HCT116 (cell line): Measurements from ENCODE around the gene SASS6. TPM values are rescaled to one million over a fixed set of nuclear protein-coding genes. Genes with fewer than 3 reads are reported as not detected.

Experiments
- ATAC-seq: fragments of 200-7000 bp; cut with Tn5 transposase; 2 replicates; pipeline ENCODE4 v1.9.1; 2020; ENCODE audit warnings: mild to moderate bottlenecking, moderate library complexity
- Bru-seq: library from RNA; stranded (reverse); fragments of 400-500 nt; gene quantifications from one replicate; lab custom pipeline; 2021; lab: Mats Ljungman, UMichigan
- BruChase-seq, 2 experiments: library from RNA; stranded (reverse); fragments of 400-500 nt; gene quantifications; one replicate each; lab custom pipeline; 2021; lab: Mats Ljungman, UMichigan
- BruUV-seq: library from RNA; stranded (reverse); fragments of 400-500 nt; replicated peaks from 2 replicates; lab custom pipeline; 2021; lab: Mats Ljungman, UMichigan
- CTCF ChIA-PET: fragments of 300-600 bp; sonication (Branson Sonifier 250); formaldehyde crosslinking; loops from one replicate; lab custom pipeline; 2021; ENCODE audit warnings: antibody characterized with exemption; lab: Charles Lee
- POLR2A ChIA-PET: fragments of 300-600, 350-600 bp; sonication (Branson Sonifier 250); formaldehyde crosslinking; loops from one replicate; lab custom pipeline; 2021; ENCODE audit warnings: antibody characterized with exemption; lab: Charles Lee
- RAD21 ChIA-PET, 2 experiments: fragments of 300-600 bp; sonication (Branson Sonifier 250); formaldehyde crosslinking; loops; one replicate each; lab custom pipeline; 2023; ENCODE audit warnings: low total read pairs in 2 of 2; ENCODE audit not compliant: uncharacterized antibody in 2 of 2, unreplicated experiment in 2 of 2, low non-redundant PET in 1 of 2; lab: Charles Lee
- DNase-seq: peaks from one replicate; pipeline ENCODE4 v3.0.0-alpha.2; 2010; ENCODE audit warnings: low read depth, low spot score
- H2AFZ ChIP-seq: fragments of 200-600 bp; shearing (Covaris generic), sonication (generic); 2 replicates; pipeline ENCODE4 v1.6.1; 2017; ENCODE audit warnings: low read depth, mixed run types, mixed read lengths, antibody characterized with exemption, low read length; ENCODE audit not compliant: poor library complexity, severe bottlenecking
- H3K27ac ChIP-seq: 2 replicates; pipeline ENCODE4 v1.5.1; 2012; ENCODE audit warnings: low read depth, low read length
- H3K27me3 ChIP-seq: fragments of 200-600 bp; sonication (generic); 2 replicates; pipeline ENCODE4 v1.6.1; 2016; ENCODE audit warnings: mixed run types, low read length, mixed read lengths; ENCODE audit not compliant: insufficient read depth
- H3K36me3 ChIP-seq, 2 experiments: fragments of 200-500 bp in 1 of 2; fragments of 200-600 bp in 1 of 2; sonication (Bioruptor generic) in 1 of 2; sonication (generic) in 1 of 2; 2 replicates each; pipeline versions ENCODE4 v1.5.1 to v1.6.1; 2014 to 2016; ENCODE audit warnings: low read length in 2 of 2, inconsistent platforms in 1 of 2, mixed read lengths in 1 of 2, mixed run types in 1 of 2; ENCODE audit not compliant: insufficient read depth in 2 of 2, control insufficient read depth in 1 of 2
- H3K4me1 ChIP-seq, 2 experiments: fragments of 200-600 bp in 1 of 2; sonication (generic) in 1 of 2; 2 replicates each; pipeline versions ENCODE4 v1.5.1 to v1.6.1; 2012 to 2017; ENCODE audit warnings: low read length in 2 of 2, inconsistent platforms in 1 of 2, mild to moderate bottlenecking in 1 of 2, mixed read lengths in 1 of 2, mixed run types in 1 of 2, moderate library complexity in 1 of 2; ENCODE audit not compliant: insufficient read depth in 2 of 2, control insufficient read depth in 1 of 2
- H3K4me2 ChIP-seq: fragments of 200-600 bp; sonication (generic); 2 replicates; pipeline ENCODE4 v1.6.1; 2017; ENCODE audit warnings: mixed run types, low read length, mixed read lengths
- H3K4me3 ChIP-seq, 2 experiments: fragments of 200-600 bp in 1 of 2; sonication (generic) in 1 of 2; replicated peaks in 1 of 2; 2 replicates each; pipeline ENCODE4 v1.5.1; 2011 to 2016; ENCODE audit warnings: low read length in 2 of 2, control low read depth in 1 of 2, low read depth in 1 of 2, mild to moderate bottlenecking in 1 of 2, mixed read lengths in 1 of 2, mixed run types in 1 of 2
- H3K79me2 ChIP-seq: fragments of 200-600 bp; sonication (generic); 2 replicates; pipeline ENCODE4 v1.6.1; 2017; ENCODE audit warnings: mild to moderate bottlenecking, mixed run types, low read length, moderate library complexity, mixed read lengths; ENCODE audit not compliant: insufficient read depth
- H3K9ac ChIP-seq: fragments of 200-600 bp; sonication (generic); 2 replicates; pipeline ENCODE4 v1.6.1; 2016; ENCODE audit warnings: low read length, mixed read lengths
- H3K9me2 ChIP-seq: fragments of 200-600 bp; sonication (generic), shearing (Covaris generic); 2 replicates; pipeline ENCODE4 v1.6.1; 2017; ENCODE audit warnings: mixed run types, mild to moderate bottlenecking, moderate library complexity; ENCODE audit not compliant: insufficient read depth
- H3K9me3 ChIP-seq, 2 experiments: fragments of 200-500 bp in 1 of 2; fragments of 200-600 bp in 1 of 2; sonication (Bioruptor generic) in 1 of 2; sonication (generic) in 1 of 2; 2 replicates each; pipeline ENCODE4 v1.6.1; 2014 to 2017; ENCODE audit warnings: low read length in 2 of 2, mixed read lengths in 2 of 2, inconsistent platforms in 1 of 2, low read depth in 1 of 2, mild to moderate bottlenecking in 1 of 2, mixed run types in 1 of 2, moderate library complexity in 1 of 2; ENCODE audit not compliant: control insufficient read depth in 1 of 2, insufficient read depth in 1 of 2
- H4K20me1 ChIP-seq: fragments of 200-600 bp; sonication (generic), shearing (Covaris generic); 2 replicates; pipeline ENCODE4 v1.6.1; 2017; ENCODE audit warnings: mixed run types, mild to moderate bottlenecking, moderate library complexity; ENCODE audit not compliant: insufficient read depth
- CEBPB ChIP-seq: IDR thresholded peaks from 2 replicates; pipeline ENCODE4 v1.6.1; 2012; ENCODE audit warnings: low read depth
- EGR1 ChIP-seq: IDR thresholded peaks from 2 replicates; pipeline ENCODE4 v1.6.1; 2012; ENCODE audit warnings: low read depth
- ELF1 ChIP-seq: IDR thresholded peaks from 2 replicates; pipeline ENCODE4 v1.6.1; 2012; ENCODE audit warnings: low read depth, borderline replicate concordance
- EZH2 ChIP-seq: fragments of 200-600 bp; sonication (generic); IDR thresholded peaks from 2 replicates; pipeline ENCODE4 v1.6.1; 2017; ENCODE audit warnings: antibody characterized with exemption, mixed run types
- EZH2phosphoT487 ChIP-seq: fragments of 200-600 bp; IDR thresholded peaks from 2 replicates; pipeline ENCODE4 v1.6.1; 2018; ENCODE audit warnings: antibody characterized with exemption, borderline replicate concordance
- SP1 ChIP-seq: IDR thresholded peaks from 2 replicates; pipeline ENCODE4 v1.6.1; 2012; ENCODE audit warnings: low read depth
- SRF ChIP-seq: IDR thresholded peaks from 2 replicates; pipeline ENCODE4 v1.6.1; 2012; ENCODE audit warnings: low read depth
- TCF7L2 ChIP-seq: IDR thresholded peaks from 2 replicates; pipeline ENCODE4 v1.7.0; 2011; ENCODE audit warnings: borderline replicate concordance, inconsistent platforms; ENCODE audit not compliant: insufficient read depth, insufficient read length; ENCODE audit errors: extremely low read depth
- YY1 ChIP-seq: IDR thresholded peaks from 2 replicates; pipeline ENCODE4 v1.6.1; 2011; ENCODE audit warnings: low read length, low read depth, moderate library complexity, mild to moderate bottlenecking; ENCODE audit not compliant: insufficient replicate concordance; ENCODE audit errors: extremely low read depth
- ZFX ChIP-seq: fragments of 450-650 bp; IDR thresholded peaks from 2 replicates; pipeline ENCODE4 v1.6.1; 2017
- ZNF274 ChIP-seq: fragments of 200-500 bp; sonication (Bioruptor generic); IDR thresholded peaks from 2 replicates; pipeline ENCODE4 v1.6.1; 2014; ENCODE audit warnings: mild to moderate bottlenecking, low read depth, low read length, inconsistent platforms
- intact Hi-C: fragments of 100-400 bp; cut with micrococcal nuclease; formaldehyde crosslinking; loops from 2 replicates; pipeline ENCODE4 v1.10.0; 2022
- long read RNA-seq: library from polyadenylated mRNA; unstranded; transcript quantifications from one replicate; pipeline ENCODE4 v2.0.0, GENCODE V29; 2021; ENCODE audit not compliant: unreplicated experiment
- polyA plus RNA-seq: library from polyadenylated mRNA; unstranded; fragments of >200 nt; gene quantifications from 2 replicates; pipeline ENCODE4 v1.2.1, GENCODE V29; 2012; ENCODE audit warnings: missing spikeins
- total RNA-seq: library from RNA; stranded (reverse); gene quantifications from one replicate; pipeline ENCODE4 v1.2.1, GENCODE V29; 2021; ENCODE audit not compliant: unreplicated experiment
- TF ChIP-seq, protein P1 (sequence below), 3 experiments: fragments of 200-600 bp in 1 of 3; sonication (generic) in 1 of 3; IDR thresholded peaks in 2 of 3; conservative IDR thresholded peaks in 1 of 3; 2 replicates each; pipeline ENCODE4 v1.5.1; 2012 to 2017; ENCODE audit warnings: low read depth in 2 of 3, low read length in 2 of 3, antibody characterized with exemption in 1 of 3, borderline replicate concordance in 1 of 3, control low read depth in 1 of 3, mild to moderate bottlenecking in 1 of 3, mixed read lengths in 1 of 3, mixed run types in 1 of 3, moderate library complexity in 1 of 3; ENCODE audit not compliant: insufficient read depth in 1 of 3
- TF ChIP-seq, protein P2 (sequence below): IDR thresholded peaks from 2 replicates; pipeline ENCODE4 v1.6.1; 2011; ENCODE audit warnings: mild to moderate bottlenecking, low read length, moderate library complexity; ENCODE audit not compliant: insufficient replicate concordance; ENCODE audit errors: extremely low read depth

The SASS6 gene, protein sequence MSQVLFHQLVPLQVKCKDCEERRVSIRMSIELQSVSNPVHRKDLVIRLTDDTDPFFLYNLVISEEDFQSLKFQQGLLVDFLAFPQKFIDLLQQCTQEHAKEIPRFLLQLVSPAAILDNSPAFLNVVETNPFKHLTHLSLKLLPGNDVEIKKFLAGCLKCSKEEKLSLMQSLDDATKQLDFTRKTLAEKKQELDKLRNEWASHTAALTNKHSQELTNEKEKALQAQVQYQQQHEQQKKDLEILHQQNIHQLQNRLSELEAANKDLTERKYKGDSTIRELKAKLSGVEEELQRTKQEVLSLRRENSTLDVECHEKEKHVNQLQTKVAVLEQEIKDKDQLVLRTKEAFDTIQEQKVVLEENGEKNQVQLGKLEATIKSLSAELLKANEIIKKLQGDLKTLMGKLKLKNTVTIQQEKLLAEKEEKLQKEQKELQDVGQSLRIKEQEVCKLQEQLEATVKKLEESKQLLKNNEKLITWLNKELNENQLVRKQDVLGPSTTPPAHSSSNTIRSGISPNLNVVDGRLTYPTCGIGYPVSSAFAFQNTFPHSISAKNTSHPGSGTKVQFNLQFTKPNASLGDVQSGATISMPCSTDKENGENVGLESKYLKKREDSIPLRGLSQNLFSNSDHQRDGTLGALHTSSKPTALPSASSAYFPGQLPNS
- 13.7 TPM for total RNA-seq
- 2.2 and 3.1 TPM in 2 replicates for polyA plus RNA-seq
- percentile 80 among the genes with signal in this experiment for Bru-seq, nascent RNA
- BruChase-seq, experiment 1, labeled RNA remaining after a 6-hour chase: percentile 78 among the genes with signal in this experiment
- percentile 82 among the genes with signal in this experiment for BruChase-seq, experiment 2, labeled RNA remaining after a 2-hour chase
- long read RNA-seq, transcript SASS6-201 (17 exons, 3,880 nt): major isoform, 10 of 23 reads
- long read RNA-seq, partial matches to known transcripts: 8 of 23 reads
- long read RNA-seq, other reads (novel, unspliced or antisense): 5 of 23 reads

DNA sequence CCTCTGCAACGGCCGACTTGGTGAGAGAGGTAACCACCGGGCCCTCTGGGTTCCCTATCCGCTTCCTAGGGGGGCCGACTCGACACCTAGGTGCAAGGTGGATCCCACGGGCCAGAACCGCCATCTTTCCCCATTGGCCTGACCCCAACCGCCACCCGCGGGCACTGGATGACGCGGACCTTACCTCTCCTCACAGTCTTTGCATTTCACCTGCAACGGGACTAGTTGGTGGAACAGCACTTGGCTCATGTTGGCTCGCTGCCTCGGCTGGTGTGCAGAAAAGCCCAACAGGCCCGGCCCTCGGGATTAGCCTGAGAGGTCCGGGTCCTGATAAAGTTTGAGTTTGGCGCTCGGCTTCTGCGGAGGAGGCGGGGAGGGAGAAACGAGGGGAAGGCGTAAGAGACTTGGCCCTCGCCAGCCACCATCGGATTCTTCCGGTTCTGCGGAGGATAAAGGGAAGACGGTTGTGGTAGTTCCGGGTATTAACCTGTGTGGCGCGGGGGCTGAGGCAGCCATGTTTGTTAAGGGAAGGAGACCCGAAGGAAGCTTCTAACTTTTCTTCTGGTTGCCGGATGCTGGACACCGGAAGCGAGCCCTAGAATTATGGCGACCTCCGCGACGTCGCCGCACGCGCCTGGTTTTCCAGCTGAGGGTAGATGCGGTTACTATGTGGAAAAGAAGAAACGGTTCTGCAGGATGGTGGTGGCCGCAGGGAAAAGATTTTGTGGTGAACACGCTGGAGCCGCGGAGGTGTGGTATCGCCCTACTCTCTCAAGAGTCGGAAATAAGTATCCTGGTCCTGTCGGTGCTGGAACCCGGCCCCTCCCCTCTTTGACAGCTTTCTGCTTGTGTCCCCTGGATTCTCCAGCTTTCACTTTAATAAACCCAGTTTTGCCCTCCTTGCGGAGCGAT, at the start of gene SASS6, which contains the start of gene TRMT13:
TSS of gene SASS6 (minus strand) at position 365 of the 912 bp plus-strand sequence. CDS start at position 249, 116 bp downstream.
TSS of gene TRMT13 (plus strand) at position 598 of the 912 bp plus-strand sequence. CDS start at position 604, 6 bp downstream.
- BruUV-seq: no TSS peak
- H3K27me3 ChIP-seq: no peaks in the 10 kb centered on the region
- no peaks in the 10 kb centered on the region for H3K9me3 ChIP-seq
- H3K4me3 ChIP-seq: peak within 1 kb of the TSS; percentile 76 to 78
- ATAC-seq (peak; percentile 92), DNase-seq (peak; percentile 97)
- H3K27ac ChIP-seq: peak within 1 kb of the TSS; percentile 62
- CTCF ChIA-PET: interaction anchor here (1.0 kb wide), 1 partner anchor 327 kb away, joined by 3 read pairs; no protein-coding TSS in a partner anchor
- POLR2A ChIA-PET: interaction anchor here (1.3 kb wide), 1 partner anchor 117 kb away, joined by 3 read pairs; the partner anchor contains the start of gene DBT
- H3K4me2 ChIP-seq: peak within 1 kb of the TSS; percentile 80
- H3K36me3 ChIP-seq: peaks cover 2 to 4% of the 10 kb centered on the region in 2 experiments; a peak in 2 of 4 replicates
- H3K9ac ChIP-seq: peak within 1 kb of the TSS; percentile 77
- intact Hi-C loops: loop anchor here (2.0 to 5.0 kb wide), 4 partner anchors 161 to 326 kb away; partner anchors contain the start of gene CDC14A
- peaks cover 14 to 18% of the 10 kb centered on the region in 2 experiments for H3K4me1 ChIP-seq
- H2AFZ ChIP-seq: peak within 1 kb of the TSS; percentile 19
- no peaks in the 10 kb centered on the region for H3K9me2 ChIP-seq
- no peaks in the 10 kb centered on the region for H4K20me1 ChIP-seq
- H3K79me2 ChIP-seq: peaks cover 78% of the 10 kb centered on the region
- RAD21 ChIA-PET: no interaction called here
- TF ChIP-seq, protein P1, sequence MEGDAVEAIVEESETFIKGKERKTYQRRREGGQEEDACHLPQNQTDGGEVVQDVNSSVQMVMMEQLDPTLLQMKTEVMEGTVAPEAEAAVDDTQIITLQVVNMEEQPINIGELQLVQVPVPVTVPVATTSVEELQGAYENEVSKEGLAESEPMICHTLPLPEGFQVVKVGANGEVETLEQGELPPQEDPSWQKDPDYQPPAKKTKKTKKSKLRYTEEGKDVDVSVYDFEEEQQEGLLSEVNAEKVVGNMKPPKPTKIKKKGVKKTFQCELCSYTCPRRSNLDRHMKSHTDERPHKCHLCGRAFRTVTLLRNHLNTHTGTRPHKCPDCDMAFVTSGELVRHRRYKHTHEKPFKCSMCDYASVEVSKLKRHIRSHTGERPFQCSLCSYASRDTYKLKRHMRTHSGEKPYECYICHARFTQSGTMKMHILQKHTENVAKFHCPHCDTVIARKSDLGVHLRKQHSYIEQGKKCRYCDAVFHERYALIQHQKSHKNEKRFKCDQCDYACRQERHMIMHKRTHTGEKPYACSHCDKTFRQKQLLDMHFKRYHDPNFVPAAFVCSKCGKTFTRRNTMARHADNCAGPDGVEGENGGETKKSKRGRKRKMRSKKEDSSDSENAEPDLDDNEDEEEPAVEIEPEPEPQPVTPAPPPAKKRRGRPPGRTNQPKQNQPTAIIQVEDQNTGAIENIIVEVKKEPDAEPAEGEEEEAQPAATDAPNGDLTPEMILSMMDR (IDR thresholded peaks at IDR 0.05 in 2 of 3, conservative IDR thresholded peaks at IDR 0.05 in 1 of 3; ENCODE audit: borderline replicate concordance in 1 of 3, insufficient read depth in 1 of 3, low read depth in 2 of 3, low read length in 2 of 3): no peak
- TF ChIP-seq SRF (peak; percentile 24; the same call in 1 of the 2 replicates), EZH2 (no peak), YY1 (peak; percentile 99), ELF1 (peak; percentile 98), TCF7L2 (peak; percentile 94), ZFX (peak; percentile 55; the same call in 1 of the 2 replicates), ZNF274 (no peak), EZH2phosphoT487 (no peak), CEBPB (no peak), SP1 (peak; percentile 83), EGR1 (peak; percentile 94)
- TF ChIP-seq, protein P2, sequence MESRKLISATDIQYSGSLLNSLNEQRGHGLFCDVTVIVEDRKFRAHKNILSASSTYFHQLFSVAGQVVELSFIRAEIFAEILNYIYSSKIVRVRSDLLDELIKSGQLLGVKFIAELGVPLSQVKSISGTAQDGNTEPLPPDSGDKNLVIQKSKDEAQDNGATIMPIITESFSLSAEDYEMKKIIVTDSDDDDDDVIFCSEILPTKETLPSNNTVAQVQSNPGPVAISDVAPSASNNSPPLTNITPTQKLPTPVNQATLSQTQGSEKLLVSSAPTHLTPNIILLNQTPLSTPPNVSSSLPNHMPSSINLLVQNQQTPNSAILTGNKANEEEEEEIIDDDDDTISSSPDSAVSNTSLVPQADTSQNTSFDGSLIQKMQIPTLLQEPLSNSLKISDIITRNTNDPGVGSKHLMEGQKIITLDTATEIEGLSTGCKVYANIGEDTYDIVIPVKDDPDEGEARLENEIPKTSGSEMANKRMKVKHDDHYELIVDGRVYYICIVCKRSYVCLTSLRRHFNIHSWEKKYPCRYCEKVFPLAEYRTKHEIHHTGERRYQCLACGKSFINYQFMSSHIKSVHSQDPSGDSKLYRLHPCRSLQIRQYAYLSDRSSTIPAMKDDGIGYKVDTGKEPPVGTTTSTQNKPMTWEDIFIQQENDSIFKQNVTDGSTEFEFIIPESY: peak; percentile 90
